ENCODE data around the gene TMEM269.
"Not testable (repeated sequence)": the region's sequence is repeated elsewhere in the genome, so short reads cannot be mapped to it uniquely, and the experiment has no call there.

TMEM269 gene

GRCh38 chr1:42748021-42748420 is 36.8 kb upstream of the TMEM269 start:
- DNase-seq (ENCODE audit: low read depth): no peak

GRCh38 chr1:42748461-42749410 is 36.1 kb upstream of the TMEM269 start:
- DNase-seq (ENCODE audit: low read depth): no peak

GRCh38 chr1:42750041-42750440 is 34.8 kb upstream of the TMEM269 start:
- DNase-seq (ENCODE audit: low read depth): no peak

GRCh38 chr1:42751511-42752070 is 33.2 kb upstream of the TMEM269 start:
- not testable (repeated sequence) for DNase-seq (ENCODE audit: low read depth)

DNA sequence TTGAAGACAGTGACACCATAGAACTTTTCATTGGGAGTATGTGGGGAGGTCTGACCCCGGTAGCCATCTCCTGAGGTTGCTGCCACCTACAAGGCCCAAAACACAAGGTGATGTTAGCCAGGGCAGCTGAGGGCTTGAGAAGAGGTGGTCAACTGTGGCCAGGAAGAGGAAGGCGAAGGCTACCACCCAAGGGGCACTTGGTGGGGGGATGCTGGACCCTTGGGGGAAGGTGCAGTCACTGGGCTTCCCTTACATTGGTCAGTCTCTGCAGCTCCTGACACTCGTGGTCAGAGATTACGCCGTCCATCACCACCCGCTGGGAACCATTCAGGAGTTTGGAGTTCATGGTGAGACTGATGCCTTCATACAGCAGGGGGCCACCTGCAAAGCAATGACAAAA is 32.5 kb upstream of the TMEM269 start:
- no peak for DNase-seq (ENCODE audit: low read depth)

GRCh38 chr1:42753070-42753469 is 31.7 kb upstream of the TMEM269 start:
- DNase-seq (ENCODE audit: low read depth): no peak

GRCh38 chr1:42756956-42757891 is 27.6 kb upstream of the TMEM269 start:
- no peak for DNase-seq (ENCODE audit: low read depth)

- DNase-seq (ENCODE audit: low read depth): no peak
These were observed 26.9 kb upstream of the TMEM269 start for GRCh38 chr1:42757892-42758275.

DNA sequence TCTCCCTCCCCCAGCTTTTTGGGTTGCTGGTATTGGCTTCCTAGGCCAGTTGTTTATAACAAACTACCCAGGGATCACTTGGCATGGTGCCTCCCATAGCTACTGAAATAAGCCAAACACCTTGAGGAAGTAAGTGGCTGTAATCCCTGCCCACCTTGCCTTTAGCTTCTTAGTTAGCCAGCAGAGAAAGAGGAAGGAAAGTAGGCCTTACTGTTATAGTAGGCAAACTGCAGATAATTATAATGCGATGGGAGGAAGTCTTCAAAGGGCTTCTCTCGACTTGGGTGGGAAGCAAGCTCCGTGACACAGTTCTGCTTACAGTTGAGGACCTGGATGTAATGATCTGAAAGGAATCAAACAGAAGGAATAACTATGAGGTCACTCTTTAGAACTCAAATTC is 26.1 kb upstream of the TMEM269 start:
- DNase-seq (ENCODE audit: low read depth): no peak

- no peak for DNase-seq (ENCODE audit: low read depth)
These were observed 25.7 kb upstream of the TMEM269 start for GRCh38 chr1:42759114-42759513.

- no peak for DNase-seq (ENCODE audit: low read depth)
These were observed 23.2 kb upstream of the TMEM269 start for GRCh38 chr1:42761567-42761966.

GRCh38 chr1:42762269-42762668 is 22.5 kb upstream of the TMEM269 start:
- DNase-seq (ENCODE audit: low read depth): no peak

- no peak for DNase-seq (ENCODE audit: low read depth)
These were observed 19.5 kb upstream of the TMEM269 start for GRCh38 chr1:42765269-42765668.

- DNase-seq (ENCODE audit: low read depth): no peak
These were observed 18.7 kb upstream of the TMEM269 start for GRCh38 chr1:42765832-42766740.

DNA sequence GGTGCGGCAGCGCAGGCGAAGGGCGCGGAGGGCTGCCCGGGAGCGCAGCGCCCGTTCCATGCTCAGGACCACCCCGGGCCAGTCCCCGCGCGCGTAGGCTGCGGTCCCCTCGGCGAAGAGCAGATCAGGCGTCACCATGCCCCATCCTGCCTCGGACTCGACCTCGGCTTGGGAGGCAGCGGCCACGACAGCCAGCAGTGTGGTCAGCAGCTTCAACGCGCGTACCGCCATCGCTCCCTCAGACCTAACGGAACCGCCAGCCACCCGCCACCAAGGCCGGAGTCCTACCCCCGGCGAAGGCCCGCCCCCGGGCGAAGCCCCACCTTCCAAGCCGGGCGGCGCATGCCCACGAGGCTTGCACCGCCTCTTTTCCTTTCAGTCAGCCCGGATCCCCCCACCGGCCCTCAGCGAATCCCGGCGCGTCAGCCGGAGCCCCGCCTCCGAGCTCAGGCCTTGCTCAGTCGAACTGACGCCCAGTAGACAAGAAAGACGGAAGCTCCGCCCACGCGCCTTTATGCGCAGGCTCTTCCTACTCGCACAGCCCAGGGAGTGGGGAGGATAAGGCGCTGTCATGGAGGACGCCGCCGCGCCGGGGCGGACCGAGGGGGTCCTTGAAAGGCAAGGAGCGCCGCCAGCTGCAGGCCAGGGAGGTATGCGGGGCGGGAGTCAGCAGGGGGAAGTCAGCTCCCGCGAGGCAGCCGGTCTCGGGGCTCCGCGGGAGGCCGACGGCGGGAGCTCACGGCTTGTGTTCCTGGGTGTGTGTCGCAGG is 17.9 kb upstream of the TMEM269 start, which contains the start of the genes C1orf50 and P3H1:
Gene C1orf50, plus strand, starts transcription at position 509 of the 769 bp plus-strand sequence. Its CDS starts 63 bp downstream, at position 572.
Gene P3H1, minus strand, starts transcription at position 288 of the 769 bp plus-strand sequence. Its CDS starts 57 bp downstream, at position 231.
- peak; percentile 100 for DNase-seq (ENCODE audit: low read depth)

- no peak for DNase-seq (ENCODE audit: low read depth)
These were observed 17.2 kb upstream of the TMEM269 start for GRCh38 chr1:42767510-42768000.

DNA sequence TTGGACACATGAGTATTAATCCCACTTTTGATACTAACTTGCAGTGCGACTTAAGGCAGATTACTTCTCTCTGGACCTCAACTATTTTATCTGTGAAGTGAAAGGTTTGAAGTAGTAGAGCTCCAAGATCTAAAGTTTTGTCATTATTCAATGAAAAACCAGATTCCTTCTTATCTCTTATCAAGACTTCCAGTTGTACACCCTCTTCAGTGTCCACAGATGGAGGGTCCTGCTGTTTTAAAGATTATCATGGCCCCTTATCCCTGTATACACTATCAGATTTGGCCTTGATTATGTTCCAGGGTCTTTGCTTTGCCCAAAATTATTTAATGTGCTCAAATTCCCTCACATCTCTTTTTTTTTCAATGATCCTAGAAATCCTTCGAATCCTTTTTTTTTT is 16.6 kb upstream of the TMEM269 start:
- DNase-seq (ENCODE audit: low read depth): no peak

DNA sequence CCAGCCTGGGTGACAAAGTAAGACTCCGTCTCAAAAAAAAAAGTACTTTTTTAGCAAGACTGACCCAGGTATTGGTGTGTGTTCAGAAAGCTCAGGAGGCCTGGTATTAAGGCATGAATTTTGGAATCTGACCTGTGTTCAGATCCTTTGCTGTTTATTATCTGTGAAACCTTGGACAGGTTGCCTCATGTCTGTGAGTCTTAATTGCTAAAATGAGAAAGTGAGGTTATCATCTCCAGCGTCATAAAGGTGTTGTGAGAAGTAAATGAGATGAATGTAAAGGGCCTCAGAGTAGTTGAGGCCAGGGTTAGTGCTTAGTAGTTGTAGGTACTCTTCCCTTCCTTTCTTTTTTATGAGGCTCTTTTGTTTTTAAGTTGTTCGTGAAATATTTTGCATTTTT is 15.0 kb upstream of the TMEM269 start:
- DNase-seq (ENCODE audit: low read depth): no peak

GRCh38 chr1:42773420-42773819 is 11.4 kb upstream of the TMEM269 start:
- DNase-seq (ENCODE audit: low read depth): no peak

DNA sequence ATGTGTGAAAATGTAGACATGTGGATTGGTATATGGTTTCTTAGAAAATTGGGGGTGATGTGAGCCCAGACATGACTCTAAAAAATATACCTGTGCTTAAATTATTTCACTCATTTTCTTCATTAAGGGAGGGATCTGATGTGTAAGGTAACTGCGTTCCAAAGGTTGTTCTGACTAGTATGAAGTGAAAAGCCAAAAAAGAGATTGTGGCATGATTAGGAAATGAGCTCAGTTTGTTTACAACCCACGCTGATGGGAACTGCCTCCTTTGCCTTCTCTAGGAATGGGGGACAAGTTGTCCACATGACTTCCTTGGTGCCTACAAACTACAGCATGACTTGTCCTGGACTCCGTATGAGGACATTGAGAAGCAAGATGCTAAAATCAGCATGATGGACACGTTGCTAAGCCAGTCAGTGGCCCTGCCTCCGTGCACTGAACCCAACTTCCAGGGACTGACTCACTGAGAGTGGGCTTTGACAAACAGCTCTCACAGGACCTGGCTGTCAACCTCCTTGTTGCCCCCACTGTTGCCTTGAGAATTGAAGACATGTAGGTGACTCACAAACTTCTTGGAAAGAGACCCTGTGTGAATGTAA is 9.8 kb upstream of the TMEM269 start:
- DNase-seq (ENCODE audit: low read depth): no peak

All from T-helper 22 cell (primary cell).